Stimulated activated CD4-positive, alpha-beta T cell treated with anti-CD3 and anti-CD28 coated beads, Interleukin-1b, Interleukin-23, amount 100 ng/mL, for 1 hour (primary cell): ENCODE measurements around the gene ZNF845.
"Not testable (repeated sequence)": the region's sequence is repeated elsewhere in the genome, so short reads cannot be mapped to it uniquely, and the experiment has no call there.

ENCODE experiments used
- DNase-seq, 2 donors: peaks; one replicate each; pipeline ENCODE4 v3.0.0-alpha.2; 2020; ENCODE audit warnings: low read depth in 2 of 2

Gene ZNF845

GRCh38 chr19:53333463-53334449 is at the start of gene ZNF845:
ZNF845 (plus strand) TSS chr19:53333749; CDS start chr19:53341308, 7,559 bp downstream.
- peak; percentile 93 to 96 for DNase-seq

- no peak for DNase-seq
Measured at GRCh38 chr19:53285087-53285486, 48.5 kb upstream of the ZNF845 start.

- no peak for DNase-seq
Measured at GRCh38 chr19:53290758-53291549, 42.6 kb upstream of the ZNF845 start.

GRCh38 chr19:53294786-53295441 is 38.6 kb upstream of the ZNF845 start:
- no peak for DNase-seq

- DNase-seq, result not testable (repeated sequence)
Measured at GRCh38 chr19:53301341-53301740, 32.2 kb upstream of the ZNF845 start.

- no peak for DNase-seq
Measured at GRCh38 chr19:53308339-53308811, 25.2 kb upstream of the ZNF845 start.

- no peak for DNase-seq
Measured at GRCh38 chr19:53311044-53311443, 22.5 kb upstream of the ZNF845 start.

GRCh38 chr19:53311897-53312296 is 21.7 kb upstream of the ZNF845 start:
- no peak for DNase-seq

- DNase-seq, result no peak
Measured at GRCh38 chr19:53328967-53329366, 4.6 kb upstream of the ZNF845 start.

GRCh38 chr19:53332484-53332883 is 1.1 kb upstream of the ZNF845 start:
- DNase-seq, result no peak

GRCh38 chr19:53333066-53333462 is 485 bp upstream of the ZNF845 start:
- no peak for DNase-seq

- not testable (repeated sequence) for DNase-seq
Measured at GRCh38 chr19:53344403-53344802, 10.9 kb downstream of the ZNF845 start.

- no peak for DNase-seq
Measured at GRCh38 chr19:53355739-53356138, 22.2 kb downstream of the ZNF845 start.

- DNase-seq, result no peak
Measured at GRCh38 chr19:53357821-53358581, 24.5 kb downstream of the ZNF845 start.

GRCh38 chr19:53360056-53360455 is 26.5 kb downstream of the ZNF845 start:
- not testable (repeated sequence) for DNase-seq

- peak; percentile 94 to 96 for DNase-seq
Measured at GRCh38 chr19:53365134-53365898, 31.8 kb downstream of the ZNF845 start, which contains the start of gene ZNF525. ZNF525 (plus strand) TSS chr19:53365705; CDS start chr19:53372282, 6,577 bp downstream.

- peak in 1 of 2 donors; percentile 26 for DNase-seq
Measured at GRCh38 chr19:53365899-53366493, 32.4 kb downstream of the ZNF845 start.

GRCh38 chr19:53372196-53372595 is 38.6 kb downstream of the ZNF845 start:
- no peak for DNase-seq

- no peak for DNase-seq
Measured at GRCh38 chr19:53374288-53374687, 40.7 kb downstream of the ZNF845 start.

- no peak for DNase-seq
Measured at GRCh38 chr19:53374743-53375142, 41.2 kb downstream of the ZNF845 start.
